ENCODE results near the gene C14orf132.

Gene C14orf132

GRCh38 chr14:96120941-96121340, 81.8 kb downstream of the C14orf132 start:
- DNase-seq (ENCODE audit: low read depth) = no peak

GRCh38 chr14:96121660-96122395, 82.7 kb downstream of the C14orf132 start:
- DNase-seq (ENCODE audit: low read depth) = no peak

- no peak for DNase-seq (ENCODE audit: low read depth)
These were observed 83.3 kb downstream of the C14orf132 start for GRCh38 chr14:96122496-96122895.

- no peak for DNase-seq (ENCODE audit: low read depth)
These were observed 86.4 kb downstream of the C14orf132 start for GRCh38 chr14:96125536-96125935.

- DNase-seq (ENCODE audit: low read depth) = no peak
These were observed 87.2 kb downstream of the C14orf132 start for GRCh38 chr14:96126339-96126782.

- DNase-seq (ENCODE audit: low read depth) = no peak
These were observed 87.7 kb downstream of the C14orf132 start for GRCh38 chr14:96126783-96127271.

- DNase-seq (ENCODE audit: low read depth) = no peak
These were observed 90.1 kb downstream of the C14orf132 start for GRCh38 chr14:96129128-96129736.

GRCh38 chr14:96130391-96130790, 91.2 kb downstream of the C14orf132 start:
- DNase-seq (ENCODE audit: low read depth) = no peak

- no peak for DNase-seq (ENCODE audit: low read depth)
These were observed 91.7 kb downstream of the C14orf132 start for GRCh38 chr14:96130854-96131253.

GRCh38 chr14:96131836-96132235, 92.7 kb downstream of the C14orf132 start:
- DNase-seq (ENCODE audit: low read depth) = no peak

GRCh38 chr14:96134508-96134907, 95.3 kb downstream of the C14orf132 start:
- DNase-seq (ENCODE audit: low read depth) = no peak

- DNase-seq (ENCODE audit: low read depth) = no peak
These were observed 96.1 kb downstream of the C14orf132 start for GRCh38 chr14:96135285-96135684.

GRCh38 chr14:96136371-96137005, 97.3 kb downstream of the C14orf132 start:
- no peak for DNase-seq (ENCODE audit: low read depth)

- no peak for DNase-seq (ENCODE audit: low read depth)
These were observed 99.1 kb downstream of the C14orf132 start for GRCh38 chr14:96138241-96138640.

- no peak for DNase-seq (ENCODE audit: low read depth)
These were observed 100.0 kb downstream of the C14orf132 start for GRCh38 chr14:96139169-96139568.

- no peak for DNase-seq (ENCODE audit: low read depth)
These were observed 100.7 kb downstream of the C14orf132 start for GRCh38 chr14:96139879-96140278.

- no peak for DNase-seq (ENCODE audit: low read depth)
These were observed 101.8 kb downstream of the C14orf132 start for GRCh38 chr14:96140952-96141351.
